Superior temporal gyrus (tissue), 1 donor: ENCODE results near the gene GDPD5.

Experiments
- DNase-seq: peaks from one replicate; pipeline ENCODE4 v3.0.0-alpha.2; 2016; ENCODE audit errors: extremely low spot score

The GDPD5 gene

GRCh38 chr11:75445315-75445953 is 80.3 kb downstream of the GDPD5 start:
- peak; percentile 89 for DNase-seq

- DNase-seq, result no peak
These were observed 82.7 kb downstream of the GDPD5 start for GRCh38 chr11:75443043-75443442.

- no peak for DNase-seq
These were observed 83.4 kb downstream of the GDPD5 start for GRCh38 chr11:75442161-75442885.

- DNase-seq, result no peak
These were observed 84.0 kb downstream of the GDPD5 start for GRCh38 chr11:75441804-75442132.

DNA sequence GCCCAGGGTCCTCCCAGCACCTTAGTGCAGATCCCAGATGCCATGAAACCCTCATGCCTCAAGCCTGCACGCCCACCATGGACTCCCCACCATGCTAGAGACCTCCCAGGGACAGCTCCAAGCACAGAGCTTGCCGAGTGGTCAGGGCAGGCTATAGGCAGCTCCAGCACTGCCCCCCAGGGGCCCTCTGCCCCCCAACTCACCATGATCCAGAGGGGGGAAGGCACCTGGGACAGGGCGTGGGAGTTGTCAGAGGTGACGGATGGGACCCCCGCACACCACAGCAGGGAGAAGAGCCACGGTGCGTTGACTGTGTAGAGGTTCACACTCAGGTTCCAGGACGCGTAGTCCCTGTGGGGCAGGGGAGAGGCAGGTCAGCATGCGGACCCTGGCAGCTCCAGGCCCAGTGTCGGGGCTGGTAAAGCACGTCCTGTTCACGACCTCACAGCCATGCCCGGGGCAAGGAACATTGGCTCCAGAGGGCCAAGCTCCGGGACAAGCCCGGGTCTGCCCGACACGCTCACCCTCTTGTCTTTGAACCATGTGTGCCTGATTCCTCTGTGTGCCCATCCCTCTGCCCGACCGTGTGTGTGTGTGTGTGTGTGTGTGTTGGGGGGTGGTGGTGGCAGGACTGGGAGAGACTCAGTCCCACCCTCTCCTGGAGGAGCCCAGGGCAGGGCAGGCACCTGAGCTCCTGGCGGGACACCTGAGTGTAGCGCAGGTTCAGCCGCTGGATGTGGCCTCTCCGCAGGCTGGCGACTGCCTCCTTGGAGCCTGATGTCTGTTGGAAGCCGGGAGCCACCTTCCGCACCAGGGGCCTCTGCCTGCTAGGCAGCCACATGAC is 84.6 kb downstream of the GDPD5 start:
- DNase-seq, result no peak

DNA sequence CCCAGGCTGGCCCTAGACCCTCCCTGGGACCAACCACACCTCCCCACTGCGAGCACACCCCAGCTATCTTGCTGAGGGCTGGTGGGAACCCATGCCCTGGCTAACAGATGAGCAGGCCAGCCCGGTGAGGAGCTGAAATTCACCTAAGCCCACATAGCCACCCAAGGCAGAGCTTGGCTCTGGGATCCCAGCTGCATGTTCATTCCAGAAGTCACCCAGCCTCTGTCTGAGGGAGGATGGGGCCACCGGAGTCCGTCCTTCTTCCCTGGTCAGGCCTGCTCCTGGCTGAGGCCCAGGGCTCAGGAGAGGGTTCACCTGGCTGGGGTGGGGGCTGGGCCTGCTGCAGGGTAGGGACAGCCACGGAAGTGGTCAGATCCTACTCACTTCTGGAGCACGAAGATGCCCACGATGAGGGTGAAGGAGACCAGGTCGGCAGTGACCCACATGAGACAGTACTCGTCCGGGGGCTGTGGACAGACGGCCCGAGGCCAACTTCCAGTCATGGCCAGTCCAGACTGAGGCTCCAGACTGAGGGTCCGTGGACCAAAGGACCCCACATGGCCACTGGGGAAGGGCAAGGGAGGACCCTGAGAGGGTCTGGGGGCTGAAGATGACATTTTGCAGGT is 86.1 kb downstream of the GDPD5 start:
- DNase-seq, result no peak

GRCh38 chr11:75439026-75439425 is 86.7 kb downstream of the GDPD5 start:
- DNase-seq, result no peak

- no peak for DNase-seq
These were observed 87.6 kb downstream of the GDPD5 start for GRCh38 chr11:75437966-75438659.

- no peak for DNase-seq
These were observed 88.9 kb downstream of the GDPD5 start for GRCh38 chr11:75436806-75437205.

DNA sequence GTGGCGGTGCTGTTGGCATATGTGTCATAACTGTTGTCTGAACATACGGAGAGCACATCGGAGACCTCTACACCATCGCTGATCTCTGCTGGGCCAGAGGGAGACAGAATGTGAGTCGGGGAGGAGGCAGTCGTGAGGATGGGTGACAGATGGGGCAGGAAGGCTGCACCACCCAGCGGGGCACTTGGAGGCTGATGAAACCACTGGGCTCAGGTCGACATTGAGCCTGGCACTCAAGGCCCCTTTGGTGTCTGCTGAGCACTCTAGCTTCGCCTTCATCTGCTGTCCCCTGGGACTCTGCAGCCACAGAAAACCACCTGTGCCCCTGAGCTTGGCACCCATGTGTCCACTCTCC is 90.2 kb downstream of the GDPD5 start:
- DNase-seq, result no peak

DNA sequence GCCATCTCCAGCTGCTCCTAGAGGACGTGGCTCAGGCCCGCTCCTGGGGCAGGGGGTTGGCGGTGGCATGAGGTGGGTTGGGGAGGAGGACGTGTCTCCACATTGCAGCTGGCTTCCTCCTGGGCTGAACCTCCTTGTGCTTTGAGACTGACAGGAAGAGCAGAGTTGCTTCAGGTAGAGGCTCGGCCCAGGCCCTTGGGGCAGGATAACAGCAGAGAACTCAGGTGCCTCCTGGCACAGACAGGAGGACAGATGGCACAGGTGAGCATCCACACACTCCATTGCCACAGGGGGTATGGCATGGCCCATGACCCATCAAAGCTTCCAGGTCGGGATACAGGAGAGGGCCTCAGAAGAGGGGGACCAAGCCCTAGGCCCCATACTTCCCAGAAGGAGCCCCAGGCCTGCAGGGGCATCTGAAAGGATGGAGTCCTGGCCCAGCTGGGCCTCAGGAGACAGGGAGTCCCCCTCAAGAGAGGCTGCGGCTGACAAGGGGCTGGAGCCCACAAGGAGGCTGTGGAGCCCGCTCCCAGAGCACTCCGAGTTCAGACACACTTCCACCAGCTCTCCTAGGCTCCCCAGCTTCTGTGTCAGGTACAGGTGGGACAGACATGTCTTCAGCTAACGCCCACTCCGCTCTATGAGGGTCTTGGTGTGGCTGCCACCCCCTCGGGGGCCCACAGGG is 90.7 kb downstream of the GDPD5 start:
- DNase-seq, result no peak

DNA sequence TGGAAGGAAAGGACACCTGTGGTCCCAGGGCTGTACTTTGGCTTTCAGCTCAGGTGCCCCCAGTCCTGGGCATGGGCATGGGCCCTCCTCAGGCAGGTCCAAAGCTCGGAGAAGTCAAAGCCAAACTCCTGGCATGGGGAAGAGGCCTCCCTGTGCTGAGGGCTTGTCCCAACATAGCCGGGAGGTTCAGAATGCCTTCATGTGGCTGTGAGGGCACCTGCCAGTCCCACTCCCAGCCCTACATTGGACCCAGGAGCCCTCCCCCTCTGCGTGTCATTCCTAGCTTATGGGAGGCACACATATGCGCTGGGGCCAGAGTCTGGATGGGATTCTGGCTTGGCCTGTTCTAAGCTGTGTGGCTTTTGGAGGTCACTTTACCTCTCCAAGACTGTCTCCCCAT is 91.7 kb downstream of the GDPD5 start:
- DNase-seq, result no peak

- no peak for DNase-seq
These were observed 92.3 kb downstream of the GDPD5 start for GRCh38 chr11:75433443-75433842.

DNA sequence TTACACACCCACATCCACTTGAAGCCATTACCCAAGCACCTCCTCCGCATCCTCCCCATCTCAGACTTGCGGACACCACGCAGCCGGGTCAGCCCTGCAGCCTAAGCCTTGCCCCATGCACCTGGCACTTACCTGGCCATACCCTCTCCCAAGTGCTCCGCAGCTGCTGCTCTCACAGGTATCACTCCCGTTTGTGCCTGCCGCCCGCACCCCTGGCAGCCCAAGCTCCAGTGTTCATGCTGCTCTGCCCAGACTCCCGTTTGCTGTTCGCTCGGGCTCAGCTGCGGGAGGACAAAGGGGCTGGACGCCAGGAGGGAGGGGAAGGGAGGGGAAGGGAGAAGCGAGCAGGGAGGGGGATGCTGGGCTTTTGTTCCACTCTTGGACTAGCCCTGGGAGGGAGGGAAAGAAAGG is 92.8 kb downstream of the GDPD5 start, which contains the start of gene KLHL35:
TSS of gene KLHL35 (minus strand) at position 293 of the 411 bp plus-strand sequence. CDS start 2,574 bp downstream, outside the sequence.
- DNase-seq, result peak; percentile 50

- DNase-seq, result no peak
These were observed 93.9 kb downstream of the GDPD5 start for GRCh38 chr11:75431533-75432525.

- DNase-seq, result no peak
These were observed 94.8 kb downstream of the GDPD5 start for GRCh38 chr11:75430714-75431532.

DNA sequence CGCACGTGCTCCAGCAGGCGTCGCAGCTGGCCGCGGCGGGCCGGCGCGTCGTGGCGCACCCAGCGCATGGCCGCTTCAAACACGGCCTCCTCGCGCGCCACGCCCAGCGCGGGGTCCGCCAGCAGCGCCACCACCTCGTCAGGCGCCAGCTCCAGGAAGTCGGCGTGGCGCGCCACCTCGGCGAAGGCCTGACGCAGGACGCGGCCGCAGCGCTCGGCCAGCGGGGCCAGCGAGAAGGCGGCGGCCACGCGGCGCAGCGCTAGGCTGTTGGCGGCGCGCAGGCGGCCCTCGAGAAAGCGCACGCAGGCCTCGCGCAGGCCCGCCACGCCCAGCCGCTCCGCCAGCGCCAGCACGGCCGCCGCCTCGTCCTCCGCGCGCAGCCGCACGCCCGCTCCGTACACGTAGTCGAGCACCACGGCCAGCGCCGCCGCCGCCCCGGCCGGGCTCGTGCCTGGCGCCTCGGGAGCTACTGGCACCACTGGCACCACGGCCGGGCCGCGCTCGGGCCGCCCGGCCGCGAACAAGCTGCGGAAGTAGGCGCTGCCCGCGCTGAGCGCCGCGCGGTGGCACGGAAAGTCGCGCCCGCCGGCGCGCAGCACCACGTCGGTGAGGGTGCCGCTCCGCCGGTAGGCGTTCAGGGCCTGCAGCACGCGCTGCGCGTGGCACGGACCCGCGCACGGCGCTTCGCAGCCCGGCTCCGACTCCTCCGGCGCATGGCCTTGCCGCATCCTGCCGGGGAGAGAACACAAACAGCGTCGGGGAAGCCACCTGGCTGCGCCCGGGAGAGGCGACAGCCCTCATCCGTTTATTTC is 95.6 kb downstream of the GDPD5 start:
- peak; percentile 27 for DNase-seq

DNA sequence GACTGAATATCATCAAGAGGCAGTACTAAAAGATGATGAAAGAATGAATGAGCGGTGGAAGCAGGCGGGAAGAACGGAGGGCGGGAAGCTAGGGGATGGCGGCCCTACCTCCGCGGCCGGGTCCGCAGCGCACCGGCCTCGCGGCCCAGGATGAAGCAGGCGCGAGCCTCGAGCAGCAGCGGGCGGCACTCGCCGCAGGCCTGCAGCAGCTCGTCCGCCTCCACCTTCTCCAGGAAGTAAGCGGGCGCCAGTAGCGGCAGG is 96.2 kb downstream of the GDPD5 start:
- no peak for DNase-seq
